Ishikawa (cell line): ENCODE data around the gene MAPK12.

Experiments
- CEBPB ChIP-seq: IDR thresholded peaks from 2 replicates; pipeline ENCODE4 v1.6.1; 2012
- CREB1 ChIP-seq: IDR thresholded peaks from 2 replicates; pipeline ENCODE4 v1.6.1; 2012; ENCODE audit warnings: low read depth
- EGR1 ChIP-seq: IDR thresholded peaks from 2 replicates; pipeline ENCODE4 v1.6.1; 2012
- EP300 ChIP-seq: IDR thresholded peaks from 2 replicates; pipeline ENCODE4 v1.6.1; 2012; ENCODE audit warnings: borderline replicate concordance
- FOXM1 ChIP-seq: IDR thresholded peaks from 2 replicates; pipeline ENCODE4 v1.6.1; 2012; ENCODE audit warnings: low read depth, borderline replicate concordance
- MAX ChIP-seq: IDR thresholded peaks from 2 replicates; pipeline ENCODE4 v1.6.1; 2012
- NFIC ChIP-seq: IDR thresholded peaks from 2 replicates; pipeline ENCODE4 v1.6.1; 2012
- RAD21 ChIP-seq: IDR thresholded peaks from 2 replicates; pipeline ENCODE4 v1.6.1; 2012; ENCODE audit warnings: low read depth
- REST ChIP-seq: IDR thresholded peaks from 2 replicates; pipeline ENCODE4 v1.6.1; 2012; ENCODE audit warnings: low read depth, mild to moderate bottlenecking
- TAF1 ChIP-seq: IDR thresholded peaks from 2 replicates; pipeline ENCODE4 v1.6.1; 2012; ENCODE audit warnings: low read depth, mild to moderate bottlenecking
- TCF12 ChIP-seq: IDR thresholded peaks from 2 replicates; pipeline ENCODE4 v1.6.1; 2012; ENCODE audit warnings: low read depth
- TEAD4 ChIP-seq: IDR thresholded peaks from 2 replicates; pipeline ENCODE4 v1.6.1; 2012
- USF1 ChIP-seq: IDR thresholded peaks from 2 replicates; pipeline ENCODE4 v1.6.1; 2012
- YY1 ChIP-seq: IDR thresholded peaks from 2 replicates; pipeline ENCODE4 v1.6.1; 2012; ENCODE audit warnings: low read depth
- ZBTB7A ChIP-seq: IDR thresholded peaks from 2 replicates; pipeline ENCODE4 v1.6.1; 2012; ENCODE audit warnings: low read depth

MAPK12 gene

GRCh38 chr22:50243685-50244419, 17.6 kb downstream of the MAPK12 start:
- no peak for TF ChIP-seq MAX
- no peak for TF ChIP-seq TEAD4
- TF ChIP-seq CREB1, result no peak
- TF ChIP-seq RAD21, result no peak
- no peak for TF ChIP-seq USF1

GRCh38 chr22:50242406-50242949, 19.0 kb downstream of the MAPK12 start:
- TF ChIP-seq CREB1, result no peak
- TF ChIP-seq ZBTB7A, result no peak
- no peak for TF ChIP-seq MAX

- TF ChIP-seq EP300 (no peak), TEAD4 (no peak), CEBPB (no peak), TCF12 (no peak), TAF1 (no peak), EGR1 (no peak), FOXM1 (no peak), REST (no peak), RAD21 (no peak), USF1 (no peak), CREB1 (no peak), NFIC (no peak), ZBTB7A (no peak), MAX (no peak), YY1 (no peak)
Measured at GRCh38 chr22:50238755-50239154, 22.7 kb downstream of the MAPK12 start.

- TF ChIP-seq MAX (no peak), NFIC (no peak), TCF12 (no peak), RAD21 (no peak), YY1 (no peak), TEAD4 (no peak)
Measured at GRCh38 chr22:50236731-50237409, 24.6 kb downstream of the MAPK12 start.

GRCh38 chr22:50233223-50233622, 28.3 kb downstream of the MAPK12 start:
- TF ChIP-seq CREB1 (no peak), TAF1 (no peak)

- TF ChIP-seq YY1 (no peak), REST (no peak), TCF12 (no peak), USF1 (no peak), TEAD4 (no peak), CREB1 (no peak), MAX (no peak), TAF1 (no peak), FOXM1 (no peak), RAD21 (no peak), NFIC (no peak), ZBTB7A (no peak), EP300 (no peak), CEBPB (no peak), EGR1 (no peak)
Measured at GRCh38 chr22:50232481-50233151, 28.9 kb downstream of the MAPK12 start.
